Brain pericyte (primary cell): ENCODE measurements around the gene DNAJC5.

Experiments
- DNase-seq: peaks from one replicate; pipeline ENCODE4 v3.0.0-alpha.2; 2012; ENCODE audit warnings: low read depth, low spot score

Gene DNAJC5

GRCh38 chr20:63979557-63980316 is 84.8 kb downstream of the DNAJC5 start, which contains the start of gene SAMD10:
Gene SAMD10 (minus strand): TSS chr20:63979642. CDS start chr20:63979467, 175 bp downstream.
- no peak for DNase-seq

GRCh38 chr20:63980317-63980805 is 85.4 kb downstream of the DNAJC5 start:
- DNase-seq, result no peak

- peak; percentile 76 for DNase-seq
These were observed 86.1 kb downstream of the DNAJC5 start, which contains the start of gene PRPF6 for GRCh38 chr20:63980806-63981728. Gene PRPF6 (plus strand): TSS chr20:63981132. CDS start chr20:63981246, 114 bp downstream.

GRCh38 chr20:63982937-63983336 is 88.0 kb downstream of the DNAJC5 start:
- no peak for DNase-seq
